ENCODE results near the gene NAALAD2.

- TF ChIP-seq GATA2 (IDR thresholded peaks at IDR 0.05; ENCODE audit: low read depth, low read length) (no peak), GATA3 (IDR thresholded peaks at IDR 0.05; ENCODE audit: low read depth, low read length) (no peak)
Measured at GRCh38 chr11:90148900-90149299, 14.4 kb downstream of the NAALAD2 start.

All from SH-SY5Y (cell line).